Right lobe of liver (tissue), 4 donors: Measurements from ENCODE around the gene ARHGAP27.

Experiments used
- CTCF ChIP-seq, 4 donors: fragments of 200-600 bp in 3 of 4; fragments of 450-650 bp in 1 of 4; IDR thresholded peaks; one replicate each; pipeline versions ENCODE4 v1.5.1 to v1.8.0; 2016 to 2022; ENCODE audit warnings: antibody characterized with exemption in 4 of 4, mild to moderate bottlenecking in 2 of 4
- POLR2A ChIP-seq: fragments of 450-650 bp; IDR thresholded peaks from one replicate; pipeline ENCODE4 v1.6.1; 2017; ENCODE audit warnings: antibody characterized with exemption, mild to moderate bottlenecking
- donor health status: DM: no; HTN: no; CAD: no.
- donor health status: DM: no; HTN: no; CAD: no.
- donor health status: DM: no; HTN: yes; CAD: no.

- TF ChIP-seq POLR2A (no peak), CTCF (IDR thresholded peaks at IDR 0.05) (no peak)
These were observed 48.5 kb downstream of the ARHGAP27 start for GRCh38 chr17:45384047-45384788.
